GM21447 (cell line): Measurements from ENCODE around the gene GDPGP1.
A peak's percentile ranks its signal among the peaks of the same experiment; 100 is the strongest.

Experiments used
- ATAC-seq: cut with Tn5 transposase; IDR thresholded peaks from one replicate; pipeline ENCODE4 v1.9.1; 2021; ENCODE audit not compliant: unreplicated experiment

Gene GDPGP1

GRCh38 chr15:90203922-90204321 lies 30.1 kb upstream of the GDPGP1 start:
- no peak for ATAC-seq

GRCh38 chr15:90205050-90205848 lies 28.8 kb upstream of the GDPGP1 start:
- ATAC-seq: no peak

- ATAC-seq: no peak
These were observed 28.1 kb upstream of the GDPGP1 start for GRCh38 chr15:90205886-90206285.

GRCh38 chr15:90207252-90207651 lies 26.8 kb upstream of the GDPGP1 start:
- no peak for ATAC-seq

GRCh38 chr15:90208356-90208755 lies 25.7 kb upstream of the GDPGP1 start:
- ATAC-seq: no peak

GRCh38 chr15:90209591-90209990 lies 24.4 kb upstream of the GDPGP1 start:
- ATAC-seq: peak; percentile 61

- no peak for ATAC-seq
These were observed 23.4 kb upstream of the GDPGP1 start for GRCh38 chr15:90210593-90210992.

GRCh38 chr15:90211009-90211408 lies 23.0 kb upstream of the GDPGP1 start:
- no peak for ATAC-seq

- no peak for ATAC-seq
These were observed 22.4 kb upstream of the GDPGP1 start for GRCh38 chr15:90211440-90212143.

GRCh38 chr15:90212221-90213098 lies 21.5 kb upstream of the GDPGP1 start:
- no peak for ATAC-seq

- no peak for ATAC-seq
These were observed 20.7 kb upstream of the GDPGP1 start for GRCh38 chr15:90213122-90213817.

GRCh38 chr15:90213818-90214204 lies 20.2 kb upstream of the GDPGP1 start:
- no peak for ATAC-seq

GRCh38 chr15:90214553-90215196 lies 19.3 kb upstream of the GDPGP1 start:
- ATAC-seq: no peak

- ATAC-seq: no peak
These were observed 16.2 kb upstream of the GDPGP1 start for GRCh38 chr15:90217671-90218394.

- no peak for ATAC-seq
These were observed 14.4 kb upstream of the GDPGP1 start for GRCh38 chr15:90219421-90220141.

GRCh38 chr15:90221246-90221900 lies 12.6 kb upstream of the GDPGP1 start:
- no peak for ATAC-seq

- ATAC-seq: no peak
These were observed 11.5 kb upstream of the GDPGP1 start for GRCh38 chr15:90222547-90222946.

- no peak for ATAC-seq
These were observed 10.4 kb upstream of the GDPGP1 start for GRCh38 chr15:90223441-90224165.
